Transverse colon (tissue), 4 donors: Measurements from ENCODE around the gene AQP6. TPM values are rescaled to one million over a fixed set of nuclear protein-coding genes. Genes with fewer than 3 reads are reported as not detected.

Experiments
- DNase-seq: peaks from one replicate; pipeline ENCODE4 v3.0.0-alpha.2; 2019
- H3K27ac ChIP-seq, 4 donors: fragments of 200-600 bp; sonication (generic); 2 replicates each; pipeline ENCODE4 v1.5.1; 2016 to 2018; ENCODE audit warnings: inconsistent platforms in 4 of 4
- H3K27me3 ChIP-seq: fragments of 200-600 bp; sonication (generic); 2 replicates; pipeline ENCODE4 v1.5.1; 2017; ENCODE audit warnings: inconsistent platforms
- H3K36me3 ChIP-seq, 4 donors: fragments of 200-600 bp; sonication (generic); 2 replicates each; pipeline ENCODE4 v1.5.1; 2017 to 2019; ENCODE audit warnings: inconsistent platforms in 4 of 4
- H3K4me1 ChIP-seq, 4 donors: fragments of 200-600 bp; sonication (generic); 2 replicates each; pipeline ENCODE4 v1.5.1; 2017 to 2020; ENCODE audit warnings: inconsistent platforms in 4 of 4
- H3K4me3 ChIP-seq, 4 donors: fragments of 200-600 bp; sonication (generic); 1 replicate in 1 of 4; 2 replicates in 3 of 4; pipeline versions ENCODE4 v1.5.1 to v1.6.1; 2017 to 2019; ENCODE audit warnings: inconsistent platforms in 4 of 4
- H3K9me3 ChIP-seq, 2 donors: fragments of 200-600 bp; sonication (generic); 2 replicates each; pipeline ENCODE4 v1.5.1; 2017 to 2019; ENCODE audit warnings: inconsistent platforms in 2 of 2
- CTCF ChIP-seq, 5 experiments: fragments of 200-600 bp in 3 of 5; fragments of 450-650 bp in 2 of 5; sonication (generic) in 3 of 5; IDR thresholded peaks; 1 replicate in 2 of 5; 2 replicates in 3 of 5; pipeline ENCODE4 v1.5.1; 2016 to 2017; ENCODE audit warnings: antibody characterized with exemption in 5 of 5, inconsistent platforms in 3 of 5, mild to moderate bottlenecking in 2 of 5, moderate library complexity in 1 of 5
- EP300 ChIP-seq: sonication (generic); formaldehyde crosslinking; IDR thresholded peaks from one replicate; pipeline ENCODE4 v1.6.1; 2017; ENCODE audit warnings: antibody characterized with exemption, low read depth
- POLR2A ChIP-seq: fragments of 450-650 bp; IDR thresholded peaks from one replicate; pipeline ENCODE4 v1.6.1; 2016; ENCODE audit warnings: antibody characterized with exemption, mild to moderate bottlenecking, moderate library complexity
- POLR2AphosphoS5 ChIP-seq, 3 donors: sonication (generic); formaldehyde crosslinking; IDR thresholded peaks; one replicate each; pipeline ENCODE4 v1.6.1; 2016; ENCODE audit warnings: antibody characterized with exemption in 3 of 3
- WGBS, 2 donors: methylation state at CpG; one replicate each; pipeline ENCODE4 v1.1.5; 2018; ENCODE audit warnings: low coverage in 1 of 2; 5-methylcytosine and 5-hydroxymethylcytosine counted together
- in situ Hi-C, 4 donors: fragments of 200-750 bp; cut with MboI; loops; one replicate each; pipeline versions ENCODE4 v1.15.0 to v1.15.1; 2017; ENCODE audit warnings: low sequenced_read_pairs in 3 of 4, low pct_ligation_motif_present in 1 of 4, low pct_unique_long_range_greater_than_20kb in 1 of 4
- intact Hi-C: fragments of 100-400 bp; cut with DNase I; formaldehyde crosslinking; loops from one replicate; pipeline ENCODE4 v1.15.1; 2023; ENCODE audit warnings: low total_unique reads
- total RNA-seq, 4 donors: library from RNA; depleted of rRNA; stranded (reverse); fragments of >200 nt; gene quantifications; one replicate each; pipeline ENCODE4 v1.1.0, GENCODE V29; 2016

The AQP6 gene
- total RNA-seq, 4 donors from 2014 or later, result 0.41 TPM; not detected in 3

DNA sequence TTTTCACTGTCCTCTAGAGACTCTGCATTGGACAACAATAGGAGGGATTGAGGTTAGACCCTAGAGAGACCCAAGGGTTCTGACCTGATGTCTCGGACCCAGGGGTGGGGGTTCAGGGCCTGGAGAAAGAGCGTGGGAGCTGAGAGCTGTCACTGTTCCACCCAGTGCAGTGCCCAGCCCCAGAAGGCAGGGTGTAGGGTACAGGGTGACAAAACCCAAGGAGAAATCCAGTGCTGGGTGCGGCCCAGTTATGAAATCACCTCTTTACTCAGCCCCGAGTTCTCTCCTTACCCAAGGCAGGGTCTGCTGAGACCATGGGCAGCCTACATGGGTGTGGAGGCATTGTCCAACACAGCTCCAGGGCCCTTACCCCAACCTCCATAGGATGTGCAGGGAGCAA lies 19.6 kb upstream of the AQP6 start:
- TF ChIP-seq POLR2A, result no peak
- TF ChIP-seq EP300, result no peak
- no peak for TF ChIP-seq POLR2AphosphoS5 (IDR thresholded peaks at IDR 0.05)
- no peak for TF ChIP-seq CTCF (IDR thresholded peaks at IDR 0.05)
- Histone ChIP-seq H3K36me3 (no peaks in the 10 kb centered on the region), H3K27me3 (peaks cover 45% of the 10 kb centered on the region), H3K27ac (no peak overlapping the region), H3K9me3 (no peaks in the 10 kb centered on the region), H3K4me3 (no peak overlapping the region), H3K4me1 (no peaks in the 10 kb centered on the region)
- no peak for DNase-seq
- in situ Hi-C loops (loop anchor here in 1 of 4 donors (25.0 kb wide), 1 partner anchor 234 kb away; no protein-coding TSS in a partner anchor), intact Hi-C loops (no loop called here)
- 77 to 82% methylated on average over 2 to 4 of the region's 4 CpGs for WGBS, 2 donors

GRCh38 chr12:49953961-49954846 lies 18.5 kb upstream of the AQP6 start:
- in situ Hi-C loops, result loop anchor here in 1 of 4 donors (25.0 kb wide), 1 partner anchor 233 kb away; no protein-coding TSS in a partner anchor
- DNase-seq, result no peak
- H3K4me1 ChIP-seq, result no peaks in the 10 kb centered on the region
- no peaks in the 10 kb centered on the region for H3K9me3 ChIP-seq
- TF ChIP-seq POLR2A, result no peak
- no peak for TF ChIP-seq EP300
- no peak for TF ChIP-seq CTCF (IDR thresholded peaks at IDR 0.05)
- no peak for TF ChIP-seq POLR2AphosphoS5 (IDR thresholded peaks at IDR 0.05)
- no peak overlapping the region for H3K27ac ChIP-seq
- no peak overlapping the region for H3K4me3 ChIP-seq
- H3K27me3 ChIP-seq, result peaks cover 56% of the 10 kb centered on the region
- no peaks in the 10 kb centered on the region for H3K36me3 ChIP-seq
- intact Hi-C loops, result no loop called here
- WGBS, 2 donors, result 79% methylated on average over 21 of the region's 21 CpGs; no CpG with 5 or more reads in 1 of the 2 donors

GRCh38 chr12:49954863-49955830 lies 17.6 kb upstream of the AQP6 start:
- Histone ChIP-seq H3K36me3 (no peaks in the 10 kb centered on the region), H3K9me3 (no peaks in the 10 kb centered on the region), H3K4me3 (no peak overlapping the region), H3K27me3 (peaks cover 65% of the 10 kb centered on the region), H3K27ac (no peak overlapping the region), H3K4me1 (peaks cover 0 to 4% (median 0%) of the 10 kb centered on the region in 4 donors)
- no peak for DNase-seq
- no peak for TF ChIP-seq POLR2AphosphoS5 (IDR thresholded peaks at IDR 0.05)
- no peak for TF ChIP-seq CTCF (IDR thresholded peaks at IDR 0.05)
- no peak for TF ChIP-seq POLR2A
- TF ChIP-seq EP300, result no peak
- in situ Hi-C loops (loop anchor here in 1 of 4 donors (25.0 kb wide), 1 partner anchor 232 kb away; no protein-coding TSS in a partner anchor), intact Hi-C loops (no loop called here)
- WGBS, 2 donors, result 50 to 65% methylated on average over 2 to 33 of the region's 53 CpGs
